ENCODE results near the gene RGS6.

DNA sequence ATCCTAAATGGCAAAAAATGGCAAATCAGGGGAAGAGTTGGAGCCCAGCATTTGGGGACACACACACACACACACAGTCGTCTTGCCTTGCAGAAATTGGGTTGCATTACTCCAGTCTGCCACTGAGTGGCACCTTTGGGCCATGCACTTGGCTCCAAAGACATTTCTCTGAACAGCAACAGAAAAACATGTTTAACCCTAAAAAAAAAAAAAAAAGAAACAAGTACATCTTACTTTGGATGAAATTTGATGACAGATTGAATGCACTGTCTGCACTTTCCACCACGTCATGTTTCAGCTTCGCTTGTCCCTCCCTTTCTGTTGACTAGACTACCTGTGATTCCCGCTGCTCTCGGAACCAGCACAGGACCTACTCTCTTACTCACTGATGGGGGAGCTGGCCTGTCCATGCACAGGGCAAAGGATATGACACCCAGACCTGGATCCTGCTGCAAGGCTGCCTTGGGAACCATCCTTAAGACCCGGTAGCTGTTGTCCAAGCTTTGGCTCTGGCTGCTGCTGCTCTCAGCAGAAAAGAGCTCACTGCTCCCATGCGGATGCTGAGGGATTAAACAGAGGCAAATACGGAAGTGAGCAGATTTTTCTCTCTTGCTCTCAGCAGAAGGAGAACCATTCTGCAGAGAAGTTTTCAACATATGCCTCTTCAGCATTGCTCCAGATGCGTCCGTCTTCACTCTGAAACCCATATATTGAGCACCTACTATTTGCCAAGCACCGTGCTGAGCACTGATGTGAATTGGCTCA lies 584.9 kb downstream of the RGS6 start:
- TF ChIP-seq, protein P1, sequence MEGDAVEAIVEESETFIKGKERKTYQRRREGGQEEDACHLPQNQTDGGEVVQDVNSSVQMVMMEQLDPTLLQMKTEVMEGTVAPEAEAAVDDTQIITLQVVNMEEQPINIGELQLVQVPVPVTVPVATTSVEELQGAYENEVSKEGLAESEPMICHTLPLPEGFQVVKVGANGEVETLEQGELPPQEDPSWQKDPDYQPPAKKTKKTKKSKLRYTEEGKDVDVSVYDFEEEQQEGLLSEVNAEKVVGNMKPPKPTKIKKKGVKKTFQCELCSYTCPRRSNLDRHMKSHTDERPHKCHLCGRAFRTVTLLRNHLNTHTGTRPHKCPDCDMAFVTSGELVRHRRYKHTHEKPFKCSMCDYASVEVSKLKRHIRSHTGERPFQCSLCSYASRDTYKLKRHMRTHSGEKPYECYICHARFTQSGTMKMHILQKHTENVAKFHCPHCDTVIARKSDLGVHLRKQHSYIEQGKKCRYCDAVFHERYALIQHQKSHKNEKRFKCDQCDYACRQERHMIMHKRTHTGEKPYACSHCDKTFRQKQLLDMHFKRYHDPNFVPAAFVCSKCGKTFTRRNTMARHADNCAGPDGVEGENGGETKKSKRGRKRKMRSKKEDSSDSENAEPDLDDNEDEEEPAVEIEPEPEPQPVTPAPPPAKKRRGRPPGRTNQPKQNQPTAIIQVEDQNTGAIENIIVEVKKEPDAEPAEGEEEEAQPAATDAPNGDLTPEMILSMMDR (IDR thresholded peaks at IDR 0.05) = peak; percentile 81 to 90 (median 86)
- TF ChIP-seq POLR2A (IDR thresholded peaks at IDR 0.05) = no peak
